Stimulated activated naive CD4-positive, alpha-beta T cell (primary cell): ENCODE data around the gene STAT5A.
A peak's percentile ranks its signal among the peaks of the same experiment; 100 is the strongest.

ENCODE experiments used
- DNase-seq, 6 experiments: peaks; one replicate each; lab custom pipeline; 2025; lab: John Stamatoyannopoulos, UW

The STAT5A gene

GRCh38 chr17:42268236-42268635 is 20.1 kb upstream of the STAT5A start:
- no peak for DNase-seq

- no peak for DNase-seq
These were observed 18.1 kb upstream of the STAT5A start for GRCh38 chr17:42270170-42270535.

GRCh38 chr17:42270596-42270995 is 17.7 kb upstream of the STAT5A start:
- no peak for DNase-seq

GRCh38 chr17:42271006-42271778 is 17.1 kb upstream of the STAT5A start:
- no peak for DNase-seq

GRCh38 chr17:42271779-42272035 is 16.6 kb upstream of the STAT5A start:
- DNase-seq: no peak

- peak in 3 of 6 experiments; percentile 54 to 58 (median 56) for DNase-seq
These were observed 16.0 kb upstream of the STAT5A start for GRCh38 chr17:42272162-42272907.

GRCh38 chr17:42273474-42274252 is 14.6 kb upstream of the STAT5A start:
- peak in 2 of 6 experiments; percentile 31 to 32 for DNase-seq

GRCh38 chr17:42274253-42274542 is 14.1 kb upstream of the STAT5A start:
- no peak for DNase-seq

GRCh38 chr17:42274812-42275526 is 13.3 kb upstream of the STAT5A start:
- no peak for DNase-seq

GRCh38 chr17:42275527-42276358 is 12.6 kb upstream of the STAT5A start:
- DNase-seq: peak in 5 of 6 experiments; percentile 18 to 53 (median 45)

- DNase-seq: peak; percentile 45 to 74 (median 56)
These were observed 12.0 kb upstream of the STAT5A start, which contains the start of gene STAT5B for GRCh38 chr17:42276359-42276608. Gene STAT5B, minus strand, starts transcription at chr17:42276391. Its CDS starts 44,264 bp downstream, at chr17:42232127.

GRCh38 chr17:42276609-42277341 is 11.5 kb upstream of the STAT5A start:
- DNase-seq: peak in 1 of 6 experiments; percentile 9

- peak in 1 of 6 experiments; percentile 11 for DNase-seq
These were observed 11.0 kb upstream of the STAT5A start for GRCh38 chr17:42277342-42277712.

- no peak for DNase-seq
These were observed 8.3 kb upstream of the STAT5A start for GRCh38 chr17:42279776-42280630.

- DNase-seq: no peak
These were observed 6.7 kb upstream of the STAT5A start for GRCh38 chr17:42281571-42282096.

- DNase-seq: no peak
These were observed 5.7 kb upstream of the STAT5A start for GRCh38 chr17:42282478-42283080.

GRCh38 chr17:42283241-42284023 is 4.9 kb upstream of the STAT5A start:
- no peak for DNase-seq

GRCh38 chr17:42284024-42284369 is 4.3 kb upstream of the STAT5A start:
- no peak for DNase-seq

- no peak for DNase-seq
These were observed 3.7 kb upstream of the STAT5A start for GRCh38 chr17:42284566-42284965.
